Measurements from ENCODE around the gene MYL12A.

GRCh38 chr18:3293196-3293951 lies 45.8 kb downstream of the MYL12A start:
- TF ChIP-seq, protein P1, sequence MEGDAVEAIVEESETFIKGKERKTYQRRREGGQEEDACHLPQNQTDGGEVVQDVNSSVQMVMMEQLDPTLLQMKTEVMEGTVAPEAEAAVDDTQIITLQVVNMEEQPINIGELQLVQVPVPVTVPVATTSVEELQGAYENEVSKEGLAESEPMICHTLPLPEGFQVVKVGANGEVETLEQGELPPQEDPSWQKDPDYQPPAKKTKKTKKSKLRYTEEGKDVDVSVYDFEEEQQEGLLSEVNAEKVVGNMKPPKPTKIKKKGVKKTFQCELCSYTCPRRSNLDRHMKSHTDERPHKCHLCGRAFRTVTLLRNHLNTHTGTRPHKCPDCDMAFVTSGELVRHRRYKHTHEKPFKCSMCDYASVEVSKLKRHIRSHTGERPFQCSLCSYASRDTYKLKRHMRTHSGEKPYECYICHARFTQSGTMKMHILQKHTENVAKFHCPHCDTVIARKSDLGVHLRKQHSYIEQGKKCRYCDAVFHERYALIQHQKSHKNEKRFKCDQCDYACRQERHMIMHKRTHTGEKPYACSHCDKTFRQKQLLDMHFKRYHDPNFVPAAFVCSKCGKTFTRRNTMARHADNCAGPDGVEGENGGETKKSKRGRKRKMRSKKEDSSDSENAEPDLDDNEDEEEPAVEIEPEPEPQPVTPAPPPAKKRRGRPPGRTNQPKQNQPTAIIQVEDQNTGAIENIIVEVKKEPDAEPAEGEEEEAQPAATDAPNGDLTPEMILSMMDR (IDR thresholded peaks at IDR 0.05; ENCODE audit: control extremely low read depth in 1 of 3, insufficient read depth in 1 of 3, low read depth in 1 of 3, low read length in 3 of 3) = no peak
- TF ChIP-seq, protein P2, sequence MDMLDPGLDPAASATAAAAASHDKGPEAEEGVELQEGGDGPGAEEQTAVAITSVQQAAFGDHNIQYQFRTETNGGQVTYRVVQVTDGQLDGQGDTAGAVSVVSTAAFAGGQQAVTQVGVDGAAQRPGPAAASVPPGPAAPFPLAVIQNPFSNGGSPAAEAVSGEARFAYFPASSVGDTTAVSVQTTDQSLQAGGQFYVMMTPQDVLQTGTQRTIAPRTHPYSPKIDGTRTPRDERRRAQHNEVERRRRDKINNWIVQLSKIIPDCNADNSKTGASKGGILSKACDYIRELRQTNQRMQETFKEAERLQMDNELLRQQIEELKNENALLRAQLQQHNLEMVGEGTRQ (IDR thresholded peaks at IDR 0.05; ENCODE audit: low read length) = no peak
- TF ChIP-seq TEAD4 (IDR thresholded peaks at IDR 0.05; ENCODE audit: low read depth, low read length) = no peak
- no peak for TF ChIP-seq TBP (IDR thresholded peaks at IDR 0.05; ENCODE audit: low read depth, low read length)
- TF ChIP-seq, protein P3, sequence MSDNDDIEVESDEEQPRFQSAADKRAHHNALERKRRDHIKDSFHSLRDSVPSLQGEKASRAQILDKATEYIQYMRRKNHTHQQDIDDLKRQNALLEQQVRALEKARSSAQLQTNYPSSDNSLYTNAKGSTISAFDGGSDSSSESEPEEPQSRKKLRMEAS (IDR thresholded peaks at IDR 0.05) = no peak
- no peak for TF ChIP-seq SRF (IDR thresholded peaks at IDR 0.05; ENCODE audit: low read depth, low read length)
- TF ChIP-seq HDAC2 (IDR thresholded peaks at IDR 0.05; ENCODE audit: borderline replicate concordance in 1 of 2, low read depth in 2 of 2, low read length in 2 of 2) = no peak
- TF ChIP-seq NRF1 (IDR thresholded peaks at IDR 0.05; ENCODE audit: low read depth, low read length) = no peak
- no peak for TF ChIP-seq KDM5A (IDR thresholded peaks at IDR 0.05; ENCODE audit: low read length)
- TF ChIP-seq EP300 (IDR thresholded peaks at IDR 0.05; ENCODE audit: borderline replicate concordance in 1 of 2, low read depth in 2 of 2, low read length in 2 of 2) = no peak
- no peak for TF ChIP-seq HDAC6 (IDR thresholded peaks at IDR 0.05; ENCODE audit: low read depth, low read length)
- TF ChIP-seq EZH2 (IDR thresholded peaks at IDR 0.05; ENCODE audit: low read depth, low read length, severe bottlenecking) = no peak
- no peak for TF ChIP-seq POLR2A (IDR thresholded peaks at IDR 0.05; ENCODE audit: control extremely low read depth in 1 of 2, low read depth in 2 of 2, low read length in 2 of 2)
